Activated B cell treated with CpG ODN at 0.5 μM for 24 hours (primary cell): ENCODE results near the gene PARL. TPM values are rescaled to one million over a fixed set of nuclear protein-coding genes. Genes with fewer than 3 reads are reported as not detected.
"Not testable (repeated sequence)": the region's sequence is repeated elsewhere in the genome, so short reads cannot be mapped to it uniquely, and the experiment has no call there.

Experiments used
- ATAC-seq: fragments of 200-7000 bp; cut with Tn5 transposase; one replicate; pipeline ENCODE4 v1.10.0; 2021; ENCODE audit warnings: low read depth, mild to moderate bottlenecking, moderate library complexity
- CTCF ChIA-PET: fragments of 350-600 bp; sonication (Branson Sonifier 250); formaldehyde crosslinking; loops from one replicate; lab custom pipeline; 2021; ENCODE audit warnings: antibody characterized with exemption; lab: Charles Lee
- POLR2A ChIA-PET: fragments of 350-600 bp; sonication (Branson Sonifier 250); formaldehyde crosslinking; loops from one replicate; lab custom pipeline; 2021; ENCODE audit warnings: antibody characterized with exemption; lab: Charles Lee
- DNase-seq: peaks from one replicate; pipeline ENCODE4 v3.0.0; 2022
- H3K27ac Mint-ChIP-seq: one replicate; pipeline ENCODE4 v1.8.0; 2020; ENCODE audit warnings: mixed read lengths
- H3K27me3 Mint-ChIP-seq: one replicate; pipeline ENCODE4 v1.8.0; 2021; ENCODE audit warnings: mixed read lengths
- H3K36me3 Mint-ChIP-seq: one replicate; pipeline ENCODE4 v1.8.0; 2021; ENCODE audit warnings: low read depth, mixed read lengths
- H3K4me1 Mint-ChIP-seq: one replicate; pipeline ENCODE4 v1.8.0; 2021; ENCODE audit warnings: mixed read lengths
- H3K4me3 Mint-ChIP-seq: one replicate; pipeline ENCODE4 v1.8.0; 2020; ENCODE audit warnings: mild to moderate bottlenecking, mixed read lengths
- H3K9me3 Mint-ChIP-seq: one replicate; pipeline ENCODE4 v1.8.0; 2020; ENCODE audit warnings: mixed read lengths
- CTCF ChIP-seq: fragments of 200-600 bp; IDR thresholded peaks from one replicate; pipeline ENCODE4 v1.8.0; 2022; ENCODE audit warnings: antibody characterized with exemption, mild to moderate bottlenecking
- intact Hi-C: fragments of 100-400 bp; cut with micrococcal nuclease; formaldehyde crosslinking; loops from one replicate; pipeline ENCODE4 v1.15.1; 2024
- total RNA-seq: library from RNA; stranded (reverse); gene quantifications from 2 replicates; pipeline ENCODE4 v1.2.3, GENCODE V29; 2022

The PARL gene
- total RNA-seq, 1 donor from 2014 or later = 57.6 TPM

DNA sequence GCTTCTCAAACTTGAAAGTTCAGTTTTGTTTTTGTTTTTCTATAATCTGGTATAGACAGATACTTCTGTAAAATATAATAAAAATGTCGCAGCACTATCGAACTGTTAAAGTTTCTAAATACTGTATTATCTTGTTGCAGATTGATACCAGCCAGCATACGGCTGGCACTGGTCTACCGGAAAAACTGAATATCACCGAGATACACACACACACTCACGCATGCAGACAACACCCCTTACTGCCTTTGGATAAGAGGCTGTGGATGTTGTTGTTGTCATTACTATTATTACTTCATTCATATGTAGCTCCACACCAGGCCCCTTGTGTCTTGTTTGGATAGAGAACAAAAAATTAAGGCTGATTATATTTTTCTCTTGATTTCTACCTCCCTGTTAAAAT, 91.7 kb downstream of the PARL start:
- DNase-seq (no peak), ATAC-seq (no peak)
- Mint-ChIP-seq H3K36me3 (peaks cover 57% of the 10 kb centered on the region), H3K4me1 (no peaks in the 10 kb centered on the region), H3K9me3 (no peaks in the 10 kb centered on the region), H3K27me3 (no peaks in the 10 kb centered on the region), H3K27ac (no peak overlapping the region), H3K4me3 (no peak overlapping the region)
- POLR2A ChIA-PET = no interaction called here
- CTCF ChIA-PET = no interaction called here
- TF ChIP-seq CTCF = no peak
- intact Hi-C loops = no loop called here

- CTCF ChIA-PET = no interaction called here
- no peaks in the 10 kb centered on the region for H3K9me3 Mint-ChIP-seq
Measured at GRCh38 chr3:183790700-183791099, 94.0 kb downstream of the PARL start.

GRCh38 chr3:183789826-183790225, 94.9 kb downstream of the PARL start:
- H3K27ac Mint-ChIP-seq = no peak overlapping the region

More at GRCh38 chr3:183790700-183791099, 94.0 kb downstream of the PARL start:
- intact Hi-C loops = no loop called here
- POLR2A ChIA-PET = no interaction called here
- TF ChIP-seq CTCF = no peak
- peaks cover 70% of the 10 kb centered on the region for H3K36me3 Mint-ChIP-seq
- no peak for ATAC-seq
- no peak for DNase-seq
- no peak overlapping the region for H3K4me3 Mint-ChIP-seq
- H3K27ac Mint-ChIP-seq = no peak overlapping the region
- H3K27me3 Mint-ChIP-seq = no peaks in the 10 kb centered on the region
- H3K4me1 Mint-ChIP-seq = no peaks in the 10 kb centered on the region

GRCh38 chr3:183784503-183784902, 100.2 kb downstream of the PARL start:
- H3K9me3 Mint-ChIP-seq, H3K27me3 Mint-ChIP-seq, intact Hi-C loops, H3K27ac Mint-ChIP-seq, CTCF ChIA-PET, H3K4me3 Mint-ChIP-seq, DNase-seq, POLR2A ChIA-PET, ATAC-seq: not testable (repeated sequence)
- Mint-ChIP-seq H3K36me3 (peaks cover 76% of the 10 kb centered on the region), H3K4me1 (peaks cover 11% of the 10 kb centered on the region)

More at GRCh38 chr3:183789826-183790225, 94.9 kb downstream of the PARL start:
- H3K4me3 Mint-ChIP-seq = no peak overlapping the region
- ChIA-PET CTCF (no interaction called here), POLR2A (no interaction called here)
- no peak for DNase-seq
- no peak for TF ChIP-seq CTCF
- peaks cover 74% of the 10 kb centered on the region for H3K36me3 Mint-ChIP-seq
- no peak for ATAC-seq
- H3K4me1 Mint-ChIP-seq = no peaks in the 10 kb centered on the region
- intact Hi-C loops = no loop called here
- H3K9me3 Mint-ChIP-seq = no peaks in the 10 kb centered on the region
- H3K27me3 Mint-ChIP-seq = no peaks in the 10 kb centered on the region

GRCh38 chr3:183782576-183783276, 102.0 kb downstream of the PARL start:
- peaks cover 11% of the 10 kb centered on the region for H3K4me1 Mint-ChIP-seq
- no peaks in the 10 kb centered on the region for H3K27me3 Mint-ChIP-seq
- no peak overlapping the region for H3K27ac Mint-ChIP-seq
- H3K9me3 Mint-ChIP-seq = no peaks in the 10 kb centered on the region
- H3K36me3 Mint-ChIP-seq = peaks cover 80% of the 10 kb centered on the region
- TF ChIP-seq CTCF = no peak
- ChIA-PET POLR2A (no interaction called here), CTCF (no interaction called here)
- intact Hi-C loops = no loop called here
- no peak overlapping the region for H3K4me3 Mint-ChIP-seq
- DNase-seq = no peak
- ATAC-seq = no peak
